Nephron progenitor cell (in vitro differentiated cells): ENCODE data around the gene C1QTNF5.

Experiments
- DNase-seq: peaks from one replicate; pipeline ENCODE4 v3.0.0; 2021
- H3K27ac Mint-ChIP-seq: 2 replicates; pipeline ENCODE4 v1.8.0; 2021; ENCODE audit warnings: mild to moderate bottlenecking, moderate library complexity, mixed read lengths
- H3K27me3 Mint-ChIP-seq: 2 replicates; pipeline ENCODE4 v1.8.0; 2021; ENCODE audit warnings: mild to moderate bottlenecking, low read depth, mixed read lengths; ENCODE audit not compliant: poor library complexity
- H3K36me3 Mint-ChIP-seq: 2 replicates; pipeline ENCODE4 v1.8.0; 2021; ENCODE audit warnings: low read depth, mixed read lengths
- H3K4me1 Mint-ChIP-seq: 2 replicates; pipeline ENCODE4 v1.8.0; 2021; ENCODE audit warnings: mixed read lengths
- H3K4me3 Mint-ChIP-seq: 2 replicates; pipeline ENCODE4 v1.8.0; 2021; ENCODE audit warnings: mild to moderate bottlenecking, moderate library complexity, mixed read lengths
- H3K9me3 Mint-ChIP-seq: 2 replicates; pipeline ENCODE4 v1.8.0; 2021; ENCODE audit warnings: mild to moderate bottlenecking, moderate library complexity, mixed read lengths
- CTCF ChIP-seq: fragments of 200-600 bp; sonication (generic); IDR thresholded peaks from 2 replicates; pipeline ENCODE4 v1.5.0; 2021; ENCODE audit warnings: antibody characterized with exemption

The C1QTNF5 gene

DNA sequence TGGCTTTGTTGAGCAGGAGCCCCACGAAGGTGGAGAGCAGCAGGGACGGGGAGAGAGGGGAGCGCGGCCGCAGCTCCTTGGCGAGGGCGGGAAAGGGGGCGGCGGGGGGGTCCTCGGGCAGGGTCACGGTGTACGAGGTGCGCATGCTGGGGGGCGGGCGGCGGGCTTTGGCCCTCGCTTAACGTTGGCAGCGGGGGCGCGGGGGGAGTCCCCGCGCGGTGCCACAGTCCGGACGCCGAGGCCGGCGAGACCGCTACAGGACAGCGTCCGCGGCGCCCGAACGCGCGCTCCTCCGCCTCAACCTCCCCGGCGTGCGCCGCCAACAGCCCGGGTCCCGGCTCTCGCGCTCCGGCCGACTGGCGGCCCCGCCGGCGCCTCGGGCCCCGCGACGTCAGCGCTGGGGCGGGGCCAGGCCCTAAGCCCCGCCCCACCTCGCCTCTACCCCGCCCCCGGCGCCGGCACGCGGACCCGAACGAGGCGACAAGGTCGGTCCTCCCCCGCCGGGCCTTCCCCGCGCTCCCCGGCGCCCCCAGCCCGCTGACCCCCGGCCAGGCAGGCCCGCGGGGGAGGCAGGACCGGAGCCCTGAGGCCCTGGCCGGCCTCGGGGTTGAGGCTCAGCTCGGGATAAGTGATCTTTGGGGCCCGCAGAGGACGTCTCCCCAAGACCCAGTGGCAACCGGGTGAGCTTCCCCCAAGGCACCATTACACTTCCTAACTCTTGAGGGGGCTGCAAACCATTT, 23.3 kb upstream of the C1QTNF5 start:
- DNase-seq: peak; percentile 80
- H3K4me3 Mint-ChIP-seq: peak overlapping the region; percentile 76
- H3K4me1 Mint-ChIP-seq: peaks cover 78% of the 10 kb centered on the region
- TF ChIP-seq CTCF: no peak
- peaks cover 3% of the 10 kb centered on the region for H3K36me3 Mint-ChIP-seq
- peaks cover 3% of the 10 kb centered on the region for H3K9me3 Mint-ChIP-seq
- peaks cover 44% of the 10 kb centered on the region for H3K27me3 Mint-ChIP-seq
- no peak overlapping the region for H3K27ac Mint-ChIP-seq

DNA sequence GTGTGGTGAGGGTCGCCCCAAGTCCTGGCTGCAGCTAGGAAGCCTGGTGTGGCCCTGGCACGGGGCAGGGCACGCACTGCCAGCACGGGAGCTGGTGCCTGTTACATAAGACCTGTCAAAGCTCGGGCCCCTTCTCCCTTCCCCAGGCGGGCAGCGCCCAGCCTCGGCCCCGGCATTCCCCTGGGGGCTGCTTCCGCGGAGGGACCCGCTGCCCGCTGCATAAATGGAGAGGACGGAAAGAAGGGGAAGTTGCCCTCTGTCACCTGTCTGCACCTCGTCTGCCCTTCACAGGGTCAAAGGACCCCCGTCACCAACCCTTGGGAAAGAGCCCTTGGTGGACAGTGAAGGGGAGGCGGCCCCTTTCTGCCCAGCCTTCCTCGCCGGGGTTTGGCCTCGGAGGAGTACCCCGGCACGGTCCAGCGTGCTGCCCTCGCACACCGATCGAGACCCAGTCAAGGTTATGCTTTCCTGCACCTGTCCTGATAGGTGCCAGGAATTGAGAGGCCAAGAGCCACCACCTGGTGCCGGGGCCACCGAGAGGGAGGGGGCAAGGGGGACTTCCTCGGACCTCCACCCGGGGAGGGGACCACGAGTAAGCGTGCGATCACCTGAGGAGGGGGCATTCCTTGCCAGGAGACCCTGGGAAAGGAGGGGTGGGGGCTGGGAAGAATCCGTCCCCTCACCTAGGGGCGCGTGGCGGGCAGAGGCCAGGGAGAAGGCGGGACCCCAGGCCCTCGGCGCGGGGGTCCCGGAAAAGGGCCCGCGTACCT, 22.6 kb upstream of the C1QTNF5 start:
- TF ChIP-seq CTCF: no peak
- Mint-ChIP-seq H3K27ac (no peak overlapping the region), H3K4me1 (peaks cover 72% of the 10 kb centered on the region), H3K36me3 (peaks cover 11% of the 10 kb centered on the region), H3K27me3 (peaks cover 50% of the 10 kb centered on the region), H3K4me3 (peak overlapping the region; percentile 42), H3K9me3 (peaks cover 3% of the 10 kb centered on the region)
- DNase-seq: no peak

DNA sequence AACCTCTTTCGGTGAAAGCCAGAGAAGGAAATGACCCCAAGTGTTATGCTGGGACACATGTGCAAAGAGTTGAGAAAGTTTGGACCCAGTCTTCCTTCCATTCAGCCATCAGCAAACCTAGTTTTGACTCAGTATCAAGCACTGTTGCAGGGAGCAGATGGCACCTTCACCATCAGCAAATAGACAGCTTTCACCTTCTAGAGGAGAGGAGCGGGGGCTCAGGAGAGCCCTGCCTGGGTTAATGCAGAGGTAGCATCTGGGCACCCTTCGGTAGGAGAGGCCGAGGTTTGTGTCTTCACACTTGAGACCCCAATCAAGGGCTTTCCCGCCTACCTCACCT, 22.0 kb upstream of the C1QTNF5 start:
- Mint-ChIP-seq H3K9me3 (peaks cover 3% of the 10 kb centered on the region), H3K4me3 (peak overlapping the region; percentile 55), H3K36me3 (peaks cover 16% of the 10 kb centered on the region), H3K27me3 (peaks cover 56% of the 10 kb centered on the region), H3K4me1 (peaks cover 68% of the 10 kb centered on the region), H3K27ac (no peak overlapping the region)
- DNase-seq: no peak
- TF ChIP-seq CTCF: no peak

GRCh38 chr11:119361941-119362725, 21.4 kb upstream of the C1QTNF5 start:
- no peak for DNase-seq
- no peak overlapping the region for H3K27ac Mint-ChIP-seq

More at GRCh38 chr11:119361941-119362725, 21.4 kb upstream of the C1QTNF5 start:
- H3K36me3 Mint-ChIP-seq: peaks cover 19% of the 10 kb centered on the region
- peak overlapping the region; percentile 55 for H3K4me3 Mint-ChIP-seq
- TF ChIP-seq CTCF: no peak
- peaks cover 3% of the 10 kb centered on the region for H3K9me3 Mint-ChIP-seq
- peaks cover 61% of the 10 kb centered on the region for H3K27me3 Mint-ChIP-seq
- peaks cover 68% of the 10 kb centered on the region for H3K4me1 Mint-ChIP-seq
